8988T (cell line): ENCODE results near the gene CCDC28A.
"Not testable (repeated sequence)": the region's sequence is repeated elsewhere in the genome, so short reads cannot be mapped to it uniquely, and the experiment has no call there.

Source experiments
- DNase-seq: peaks from one replicate; pipeline ENCODE4 v3.0.0; 2011

CCDC28A gene

DNA sequence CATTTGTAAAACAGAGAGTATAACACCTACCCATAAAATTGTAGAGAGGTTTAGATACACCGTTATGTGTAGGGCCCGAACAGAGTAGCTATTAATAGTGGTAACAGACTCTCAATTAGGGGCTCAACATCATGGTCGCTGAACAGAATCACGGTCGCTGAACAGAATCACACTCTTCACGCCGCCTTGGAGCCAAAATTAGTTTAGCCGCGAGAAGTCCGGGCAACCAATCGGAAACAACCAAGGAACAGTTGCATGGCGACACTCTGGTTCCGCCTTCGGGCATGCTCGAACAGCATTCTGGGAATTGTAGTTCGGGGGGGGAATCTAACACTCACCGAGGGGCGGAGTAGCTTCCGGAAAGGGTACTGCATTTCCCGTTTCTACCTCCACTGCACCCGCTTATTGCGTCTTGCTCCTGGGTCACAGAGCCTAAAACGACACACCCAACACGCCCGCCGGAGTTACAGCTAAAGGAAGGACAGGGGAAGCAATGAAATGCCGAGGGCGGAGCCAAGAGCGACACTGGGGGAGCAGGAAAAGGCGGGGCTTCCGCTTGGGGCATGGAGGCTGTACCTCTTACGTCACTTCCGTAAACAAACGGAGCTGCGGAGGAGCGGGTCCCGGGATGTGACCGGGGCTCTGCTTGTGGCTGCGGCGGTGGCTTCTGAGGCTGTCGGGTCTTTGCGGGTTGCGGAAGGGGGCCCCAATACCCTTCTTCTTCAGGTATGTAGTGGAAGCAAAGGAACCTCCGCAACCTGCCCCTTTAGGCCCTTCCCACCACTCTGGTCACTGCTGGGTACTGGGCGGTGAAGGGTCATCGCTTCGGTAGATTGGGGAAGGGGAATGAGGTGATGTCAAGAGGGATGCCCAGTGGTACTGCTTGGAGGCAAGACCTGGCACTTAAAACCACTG is at the start of gene CCDC28A:
TSS of gene CCDC28A (plus strand) at position 593 of the 915 bp plus-strand sequence. CDS start 2,352 bp downstream, outside the sequence.
- peak; percentile 41 for DNase-seq

DNA sequence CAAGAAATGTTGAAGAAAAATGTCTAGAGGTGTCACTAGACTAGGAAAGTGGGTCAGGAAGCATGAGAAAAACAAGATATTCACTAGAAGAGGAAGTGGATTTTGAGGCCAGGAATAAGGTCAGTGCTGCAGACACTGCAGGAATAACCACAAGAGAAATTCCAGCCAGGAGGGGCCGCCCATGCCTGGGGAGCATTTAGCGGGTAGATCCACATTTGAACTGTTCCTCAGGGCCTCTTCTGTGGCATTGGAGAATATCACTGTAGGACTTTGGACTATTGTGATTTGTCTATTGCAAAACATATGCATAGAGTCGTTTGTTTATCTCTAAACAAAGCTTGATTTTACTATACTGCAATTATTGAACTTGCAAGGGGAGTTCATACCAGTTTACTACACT is 49.6 kb upstream of the CCDC28A start:
- DNase-seq = no peak

DNA sequence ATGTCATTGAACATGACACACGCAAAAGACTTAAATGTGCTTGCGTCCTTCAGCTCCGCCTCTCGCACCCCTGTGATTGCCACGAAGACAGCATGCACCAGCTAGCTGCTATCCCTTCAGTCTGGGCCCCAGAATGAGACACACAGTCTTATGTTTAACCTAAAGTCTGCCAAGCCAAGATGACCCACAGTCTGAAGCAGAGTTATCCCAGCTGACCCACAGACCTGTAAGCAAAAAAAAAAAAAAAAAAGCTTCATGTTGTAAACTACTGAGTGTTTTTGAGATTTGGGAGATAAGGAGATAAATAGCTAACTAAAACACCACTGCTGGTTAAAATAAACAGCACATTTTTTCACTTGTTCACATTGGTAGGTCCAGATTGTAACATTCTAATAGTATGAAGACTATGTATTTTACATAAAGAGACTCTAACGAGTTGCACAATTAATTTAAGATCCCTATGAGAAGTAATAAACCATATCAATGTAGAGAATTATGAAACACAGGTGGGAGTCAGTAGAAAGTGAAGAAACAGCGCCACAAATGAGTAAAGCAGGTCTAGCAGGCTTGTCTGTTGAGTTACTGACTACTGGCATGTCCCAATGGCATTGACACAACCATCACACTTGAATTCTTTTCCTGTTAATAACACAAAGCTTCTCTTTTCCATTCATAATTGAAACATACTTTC is 47.4 kb upstream of the CCDC28A start:
- DNase-seq = no peak

DNA sequence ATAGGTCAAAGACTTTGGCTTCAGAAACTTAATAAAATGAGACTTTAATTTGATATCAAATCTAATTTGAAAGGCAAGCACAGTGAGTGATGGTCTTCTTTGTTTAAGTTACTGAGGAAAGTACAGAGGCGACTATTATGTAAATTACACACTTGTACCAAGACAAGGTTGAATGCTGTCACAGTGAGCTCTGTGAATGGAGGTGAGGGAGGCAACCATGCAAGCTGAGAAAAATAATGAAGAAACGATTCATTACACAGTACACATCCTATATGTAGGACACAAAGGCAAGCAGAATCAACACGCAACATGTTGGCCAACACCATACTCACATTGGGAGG is 46.8 kb upstream of the CCDC28A start:
- DNase-seq = no peak

DNA sequence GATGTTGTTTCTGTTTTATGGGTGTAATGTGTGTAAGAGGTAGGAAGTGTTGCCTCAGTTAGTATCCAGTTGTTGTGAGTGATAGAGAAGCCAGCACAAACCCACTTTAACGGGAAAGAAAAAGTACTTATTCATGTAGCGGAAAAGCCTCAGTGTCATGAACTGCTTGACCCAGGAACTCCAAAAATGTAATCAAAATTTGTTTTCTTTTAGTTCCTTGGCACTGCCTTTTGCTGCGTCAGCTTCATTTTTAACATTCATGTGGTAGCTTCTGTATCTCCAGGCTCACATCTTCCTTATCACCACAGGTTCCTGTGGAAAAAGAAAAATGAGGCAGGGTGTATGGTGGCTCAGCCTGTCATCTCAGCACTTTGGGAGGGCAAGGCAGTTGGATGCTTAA is 46.4 kb upstream of the CCDC28A start:
- no peak for DNase-seq

DNA sequence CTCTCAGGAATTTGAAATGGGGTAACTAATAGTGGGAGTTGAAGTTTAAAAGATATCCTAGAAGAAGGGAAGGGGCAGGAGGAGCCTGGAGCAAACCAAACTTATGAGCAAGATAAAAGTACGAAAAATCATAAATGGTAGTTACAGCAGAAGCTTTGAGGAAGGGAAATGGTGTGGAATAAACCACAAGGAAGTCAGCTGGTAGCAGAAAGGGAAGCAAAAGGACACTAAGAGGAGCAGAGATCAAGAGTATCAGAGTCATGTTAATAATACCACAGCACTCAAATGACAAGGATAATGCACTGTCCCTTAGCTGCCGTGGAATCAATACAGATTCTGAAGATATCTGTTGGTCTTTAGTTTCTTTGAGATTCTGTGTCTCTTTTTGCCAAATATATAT is 44.9 kb upstream of the CCDC28A start:
- no peak for DNase-seq

DNA sequence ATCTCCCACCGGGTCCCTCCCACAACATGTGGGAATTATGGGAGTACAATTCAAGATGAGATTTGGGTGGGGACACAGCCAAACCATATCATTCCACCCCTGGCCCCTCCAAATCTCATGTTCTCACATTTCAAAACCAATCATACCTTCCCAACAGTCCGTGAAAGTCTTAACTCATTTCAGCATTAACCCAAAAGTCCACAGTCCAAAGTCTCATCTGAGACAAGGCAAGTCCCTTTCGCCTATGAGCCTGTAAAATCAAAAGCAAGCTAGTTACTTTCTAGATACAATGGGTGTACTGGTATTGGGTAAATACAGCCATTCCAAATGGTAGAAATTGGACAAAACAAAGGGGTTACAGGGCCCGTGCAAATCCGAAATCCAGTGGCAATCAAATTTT is 43.5 kb upstream of the CCDC28A start:
- DNase-seq = not testable (repeated sequence)

DNA sequence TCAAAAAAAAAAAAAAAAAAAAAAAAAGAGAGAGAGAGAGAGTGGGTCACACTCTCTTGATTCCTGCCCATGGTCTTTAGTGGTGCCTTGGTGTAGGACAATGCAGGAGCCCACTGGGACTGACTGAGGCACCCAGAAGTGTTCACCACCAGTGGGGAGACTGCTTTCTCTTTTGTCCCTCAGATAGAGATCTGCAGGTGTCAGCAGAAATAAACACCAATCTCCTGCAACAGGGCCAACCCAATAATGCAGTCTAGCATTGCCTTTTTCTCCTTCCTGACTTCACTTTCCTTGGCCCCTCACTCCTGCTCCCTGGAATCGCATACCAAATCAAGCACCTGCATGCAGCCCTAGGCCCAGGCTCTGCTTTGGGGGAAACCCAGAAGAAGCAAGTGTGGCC is 39.0 kb upstream of the CCDC28A start:
- DNase-seq = no peak

DNA sequence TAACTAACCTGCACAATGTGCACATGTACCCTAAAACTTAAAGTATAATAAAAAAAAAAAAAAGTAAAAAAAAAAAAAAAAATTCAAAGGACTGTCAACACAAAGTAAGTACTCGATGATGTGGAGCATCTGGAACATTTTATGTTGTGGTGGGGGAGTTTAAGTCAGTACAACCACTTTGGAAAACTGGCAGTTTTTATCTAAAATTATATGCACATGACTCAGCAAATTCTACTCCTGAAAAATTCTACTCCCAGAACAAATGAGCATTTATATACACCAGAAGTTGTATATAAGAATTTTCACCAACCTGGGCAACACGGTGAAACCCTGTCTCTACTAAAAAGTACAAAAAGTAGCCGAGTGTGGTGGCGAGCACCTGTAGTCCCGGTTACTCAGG is 36.9 kb upstream of the CCDC28A start:
- no peak for DNase-seq

DNA sequence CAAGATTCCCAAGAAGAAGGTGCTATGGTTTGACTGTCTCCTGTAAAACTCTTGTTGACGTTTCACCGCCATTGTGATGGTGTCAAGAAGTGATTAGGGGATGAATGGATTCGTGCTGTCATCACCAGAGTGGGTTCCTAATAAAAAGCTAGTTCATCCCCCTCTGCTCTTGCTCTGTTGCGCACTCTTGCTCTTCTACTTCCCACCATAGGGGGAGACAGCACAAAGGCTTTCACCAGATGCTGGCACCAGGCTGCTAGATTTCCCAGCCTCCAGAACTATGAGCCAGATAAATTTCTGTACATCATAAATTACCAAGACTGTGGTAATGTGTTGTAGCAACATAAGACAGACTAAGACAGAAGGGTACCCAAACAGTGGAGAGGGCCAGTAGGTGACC is 21.6 kb upstream of the CCDC28A start:
- DNase-seq = no peak

DNA sequence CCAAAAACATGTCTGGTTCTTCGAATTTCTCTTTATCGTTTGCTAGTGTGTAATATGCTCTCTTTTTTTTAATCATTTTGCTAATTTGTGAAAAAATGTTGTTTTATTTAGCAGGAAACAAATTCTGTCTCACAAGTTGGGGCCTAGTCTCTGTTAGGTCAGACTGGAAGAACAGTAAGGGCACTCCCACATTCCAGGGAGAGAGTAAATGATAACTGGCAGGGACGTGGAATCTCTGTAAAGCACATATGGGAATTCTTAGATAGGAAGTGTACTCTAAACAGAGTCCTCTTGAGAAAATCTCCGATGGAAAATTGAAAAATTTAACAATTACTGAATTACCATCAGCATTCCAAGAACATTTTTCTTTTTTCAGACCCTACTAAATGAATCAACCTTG is 16.4 kb upstream of the CCDC28A start:
- no peak for DNase-seq

DNA sequence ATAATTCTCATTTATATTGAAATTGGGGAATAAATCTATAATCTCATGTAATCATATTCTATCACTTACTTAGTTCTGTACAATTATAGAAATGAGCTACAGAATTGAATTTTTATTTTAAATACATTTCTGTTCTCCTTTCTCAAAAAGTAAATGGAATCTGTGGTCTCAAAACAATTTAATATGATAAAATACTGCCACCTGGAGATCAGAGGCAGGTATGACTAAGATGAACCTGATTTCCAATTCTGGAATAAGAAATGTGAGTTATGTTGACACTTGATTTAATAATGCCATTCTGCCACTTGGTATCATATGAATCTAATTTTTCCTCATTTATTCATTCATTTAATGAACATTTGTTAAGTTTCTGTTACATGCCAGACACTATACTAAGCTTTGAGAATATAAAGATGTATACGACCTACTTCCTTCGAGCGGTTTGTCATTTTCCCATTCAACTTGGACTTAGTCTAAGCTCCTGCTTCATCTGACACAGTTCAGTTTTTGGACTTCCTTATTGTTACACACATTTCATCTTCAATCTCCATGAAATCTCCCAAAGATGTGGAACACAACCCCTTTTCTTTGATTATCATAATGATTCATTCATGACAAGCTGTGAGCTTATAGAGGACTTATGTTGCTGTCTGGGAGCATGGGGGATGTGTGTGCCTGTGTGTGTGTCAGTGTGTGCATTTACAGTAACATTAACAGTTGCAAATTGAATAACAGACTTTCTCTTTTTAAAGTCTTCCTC is 7.5 kb upstream of the CCDC28A start:
- DNase-seq = no peak

DNA sequence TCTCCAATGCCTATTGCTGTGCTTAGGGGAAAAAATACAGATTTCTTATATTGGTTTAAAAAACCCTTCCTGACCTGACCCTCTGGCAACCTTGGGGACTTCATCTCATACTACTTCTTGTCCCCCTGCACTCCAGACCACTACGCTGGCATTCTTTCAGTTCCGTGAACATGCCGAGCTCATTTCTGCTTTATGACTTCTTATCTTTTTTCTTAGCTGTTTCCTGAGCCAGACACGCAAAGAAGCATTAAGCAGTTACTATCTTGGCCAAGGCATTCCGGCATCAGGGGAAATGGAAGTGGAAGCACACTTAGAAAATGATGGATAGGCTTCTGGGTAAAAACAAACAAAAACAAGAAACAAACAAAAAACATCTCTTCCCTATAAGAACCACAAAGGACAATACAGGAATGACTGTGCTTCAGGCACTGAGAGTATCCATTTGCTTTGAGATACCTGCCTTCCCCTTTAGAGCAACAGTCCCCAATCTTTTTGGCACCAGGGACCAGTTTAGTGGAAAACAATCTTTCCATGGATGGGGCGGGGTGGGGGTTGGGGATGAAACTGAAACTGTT is 4.4 kb upstream of the CCDC28A start:
- DNase-seq = no peak

DNA sequence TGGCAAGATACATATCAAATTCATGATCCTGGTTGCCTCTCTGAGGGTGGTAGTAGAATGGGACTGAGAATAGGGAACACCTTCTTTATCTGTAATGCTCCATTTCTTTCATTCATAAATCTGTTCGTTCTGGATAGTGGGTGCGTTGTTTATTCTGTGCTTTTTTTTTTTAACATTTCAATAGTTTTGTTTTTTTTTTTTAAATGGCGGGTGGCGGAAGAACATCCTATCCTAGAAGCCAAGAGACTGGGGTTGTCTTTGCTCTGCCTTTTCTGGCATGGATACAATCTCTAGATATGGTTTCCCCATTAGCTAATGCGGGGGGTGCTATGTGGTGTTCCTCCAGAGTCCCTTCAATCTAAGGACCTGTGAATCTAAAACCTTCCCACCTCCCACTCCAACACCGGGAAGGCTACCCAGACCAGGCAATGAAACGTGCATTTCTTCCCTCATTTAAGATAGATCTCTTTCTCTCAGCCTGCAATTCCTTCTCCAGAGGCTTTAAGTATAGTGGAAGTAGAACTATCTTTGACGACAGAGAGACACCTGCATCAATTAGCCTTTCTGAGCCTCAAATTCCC is 883 bp upstream of the CCDC28A start:
- DNase-seq = no peak

DNA sequence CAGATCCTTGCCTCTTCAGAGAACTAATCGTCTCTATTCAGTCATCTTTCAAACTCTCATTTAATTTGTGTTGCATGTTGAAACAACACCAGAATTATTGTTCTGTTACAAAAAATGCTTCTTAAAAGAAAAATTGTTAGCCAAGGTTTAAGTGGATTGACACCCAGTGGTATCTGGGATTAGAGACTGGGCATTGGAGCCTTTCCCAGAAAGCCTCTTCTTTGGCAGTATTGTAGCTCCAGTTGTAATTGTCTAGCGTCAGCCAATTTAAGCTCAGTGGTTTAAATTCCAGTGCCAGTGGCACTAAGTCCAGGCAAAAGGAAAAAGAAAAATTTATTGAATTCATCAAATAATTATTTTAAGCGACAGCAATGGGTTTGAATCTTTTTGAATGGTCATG is 801 bp downstream of the CCDC28A start:
- DNase-seq = no peak

DNA sequence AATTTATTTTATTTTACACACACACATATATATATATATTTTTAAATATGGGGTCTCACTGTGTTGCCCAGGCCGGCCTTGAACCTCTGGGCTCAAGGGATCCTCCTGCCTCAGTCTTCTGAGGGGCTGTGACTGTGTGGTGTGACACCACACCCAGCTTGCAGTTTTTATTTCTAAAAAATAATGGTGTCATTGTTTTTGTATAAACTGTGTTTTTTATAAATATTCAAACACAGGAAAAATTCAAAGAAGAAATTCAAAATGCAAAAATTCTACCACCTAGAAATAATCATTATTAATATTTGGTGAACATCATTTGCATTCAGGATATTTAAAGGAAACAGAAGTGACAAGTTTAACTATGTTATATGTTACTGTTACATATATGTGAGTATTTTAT is 3.1 kb downstream of the CCDC28A start:
- no peak for DNase-seq

DNA sequence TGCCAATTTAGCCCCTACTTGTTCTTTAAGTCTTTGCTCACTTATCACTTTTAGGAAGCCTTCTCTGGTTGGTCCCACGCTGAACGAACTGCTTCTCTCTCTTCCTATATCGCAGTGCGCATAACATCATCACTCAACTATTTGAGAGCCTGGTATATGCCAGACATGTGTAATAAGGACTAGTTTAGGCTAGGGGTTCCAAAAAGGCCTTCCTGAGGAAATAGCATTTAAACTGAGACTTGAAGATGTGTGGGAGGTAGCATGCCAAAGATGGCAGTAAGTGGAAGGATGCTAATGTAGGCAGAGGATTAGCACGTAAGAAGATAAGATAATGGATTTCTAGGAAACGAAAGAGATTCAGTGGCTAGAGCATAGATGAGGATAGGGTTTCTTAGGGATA is 4.8 kb downstream of the CCDC28A start:
- DNase-seq = no peak

DNA sequence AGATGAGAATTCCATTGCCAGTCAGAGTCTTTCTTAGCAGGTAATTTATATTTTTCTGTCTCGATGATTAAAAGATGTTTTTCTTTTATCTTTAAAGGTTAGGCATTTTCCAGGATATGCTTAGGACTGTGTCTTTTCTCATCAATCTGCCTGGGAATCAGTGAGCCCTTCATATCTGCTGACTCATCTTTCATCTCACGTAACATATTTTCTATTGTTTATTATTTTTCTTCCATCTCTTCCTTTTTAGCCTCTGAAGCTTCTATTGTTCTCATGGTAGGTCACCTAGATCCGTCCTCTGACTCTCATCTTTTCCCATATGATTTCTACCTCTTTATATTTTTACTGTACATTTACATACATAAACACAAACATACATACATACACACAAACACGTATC is 8.7 kb downstream of the CCDC28A start:
- DNase-seq = no peak

DNA sequence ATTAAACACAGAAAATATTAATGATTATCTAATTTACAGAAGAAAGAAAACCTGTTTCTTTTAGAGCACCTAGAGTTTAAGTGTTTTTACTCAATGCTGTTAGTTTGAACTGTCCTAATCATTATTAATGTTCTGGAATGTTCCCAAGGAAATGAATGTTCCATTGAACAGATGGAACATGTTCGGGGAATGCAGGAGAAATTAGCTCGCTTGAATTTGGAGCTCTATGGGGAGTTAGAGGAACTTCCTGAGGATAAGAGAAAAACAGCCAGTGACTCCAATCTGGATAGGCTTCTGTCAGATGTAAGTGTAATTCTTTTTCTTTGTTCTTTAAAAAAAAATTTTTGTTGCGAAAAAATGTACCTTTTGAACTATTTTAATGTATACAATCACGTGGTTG is 11.5 kb downstream of the CCDC28A start:
- DNase-seq = no peak

DNA sequence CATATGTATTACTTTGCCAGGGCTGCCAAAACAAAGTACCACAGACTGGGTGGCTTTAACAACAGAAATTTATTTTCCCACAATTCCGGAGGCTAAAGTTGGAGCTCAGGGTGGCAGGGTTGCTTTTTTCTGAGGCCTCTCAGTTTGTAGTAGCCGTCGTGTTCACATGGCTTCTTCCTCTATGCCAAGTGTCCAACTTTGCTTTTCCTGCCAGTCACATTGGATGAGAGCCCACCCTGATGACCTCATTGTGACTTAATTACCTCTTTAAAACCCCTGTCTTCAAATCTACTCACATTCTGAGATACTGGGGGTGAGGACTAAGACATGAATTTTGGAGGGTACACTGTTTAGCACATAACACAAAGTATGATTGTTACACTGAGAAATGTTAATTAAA is 12.4 kb downstream of the CCDC28A start:
- DNase-seq = no peak

DNA sequence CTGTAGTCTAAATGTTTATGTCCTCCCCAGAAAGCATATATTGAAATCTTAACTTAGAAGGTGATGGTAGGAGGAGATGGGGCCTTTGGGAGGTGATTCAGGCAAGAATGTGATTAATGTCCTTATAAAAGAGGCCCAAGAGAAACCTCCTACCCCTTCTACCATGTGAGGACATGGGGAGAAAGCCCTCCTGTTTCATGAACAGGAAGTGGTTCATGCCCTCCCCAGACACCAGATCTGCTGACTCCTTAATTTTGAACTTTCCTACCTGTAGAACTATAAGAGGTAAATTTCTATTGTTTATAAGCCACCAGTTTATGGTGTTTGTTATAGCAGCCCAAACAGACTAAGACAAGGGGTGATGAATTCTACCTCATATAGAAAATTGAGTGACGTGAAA is 13.6 kb downstream of the CCDC28A start:
- no peak for DNase-seq

DNA sequence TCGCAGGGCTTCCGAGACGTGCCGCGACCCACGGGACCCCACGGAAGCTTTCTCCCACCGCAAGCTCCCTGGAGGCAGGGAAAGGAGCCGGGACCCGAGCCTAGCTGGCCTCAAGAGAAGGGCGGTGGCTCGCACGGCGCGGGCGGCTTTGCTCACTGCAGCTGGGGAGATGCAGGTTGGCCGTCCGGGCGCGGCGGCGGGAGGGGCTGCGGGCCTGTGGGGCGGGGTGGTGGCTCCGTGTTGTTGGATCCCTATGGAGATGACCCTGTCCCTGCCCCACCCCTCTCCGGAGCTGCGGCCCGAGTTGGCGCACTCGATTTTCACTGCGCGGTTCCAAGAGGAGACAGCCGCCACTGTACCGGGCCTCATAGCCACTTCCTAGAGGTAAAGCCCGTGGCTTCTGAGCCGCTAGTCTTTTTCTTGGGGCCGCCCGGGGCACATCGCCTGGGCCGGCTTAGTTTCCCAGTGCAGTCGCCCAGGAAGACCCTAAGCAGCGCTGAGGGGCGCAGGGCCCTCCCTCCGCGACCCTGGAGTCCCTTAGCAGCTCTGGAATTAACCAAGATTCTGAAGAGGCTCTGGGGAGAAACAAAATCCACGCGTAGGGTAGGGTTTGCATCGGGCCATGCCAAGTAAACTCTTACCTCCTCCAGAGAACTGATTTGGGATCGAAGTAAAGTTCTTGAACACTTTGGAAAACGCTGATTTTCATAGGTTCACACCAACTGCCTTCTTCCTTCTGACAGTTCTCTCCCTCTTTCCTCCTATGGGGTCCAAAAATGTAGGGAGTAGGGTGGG is 22.4 kb downstream of the CCDC28A start, which contains the start of gene ECT2L:
TSS of gene ECT2L (plus strand) at position 279 of the 795 bp plus-strand sequence. CDS start 17,188 bp downstream, outside the sequence.
- no peak for DNase-seq
